GM23338 (cell line): ENCODE results near the gene PANK1. TPM values are rescaled to one million over a fixed set of nuclear protein-coding genes. Genes with fewer than 3 reads are reported as not detected.

ENCODE experiments used
- ATAC-seq: fragments of 200-7000 bp; cut with Tn5 transposase; 3 replicates; pipeline ENCODE4 v1.9.1; 2020
- DNase-seq: peaks from one replicate; pipeline ENCODE4 v3.0.0-alpha.2; 2015; ENCODE audit warnings: low spot score
- H2AFZ ChIP-seq: fragments of 200-600 bp; sonication (generic); 2 replicates; pipeline ENCODE4 v1.8.0; 2016; ENCODE audit warnings: antibody characterized with exemption, mild to moderate bottlenecking, moderate library complexity
- H3F3A ChIP-seq: fragments of 200-600 bp; sonication (generic); replicated peaks from 2 replicates; pipeline ENCODE4 v1.8.0; 2017; ENCODE audit warnings: antibody characterized with exemption, mixed run types, low read depth
- H3K27ac ChIP-seq: fragments of 200-600 bp; sonication (generic); 2 replicates; pipeline ENCODE4 v1.6.1; 2016; ENCODE audit warnings: low read depth
- H3K27me3 ChIP-seq: fragments of 200-600 bp; sonication (generic); 2 replicates; pipeline ENCODE4 v1.8.0; 2016; ENCODE audit warnings: mild to moderate bottlenecking, mixed run types, moderate library complexity; ENCODE audit not compliant: insufficient read depth
- H3K36me3 ChIP-seq: fragments of 200-600 bp; sonication (generic); 2 replicates; pipeline ENCODE4 v1.8.0; 2016; ENCODE audit warnings: mild to moderate bottlenecking; ENCODE audit not compliant: insufficient read depth
- H3K4me1 ChIP-seq: fragments of 200-600 bp; sonication (generic); 2 replicates; pipeline ENCODE4 v1.8.0; 2016; ENCODE audit warnings: mild to moderate bottlenecking, moderate library complexity; ENCODE audit not compliant: insufficient read depth
- H3K4me2 ChIP-seq: fragments of 200-600 bp; sonication (generic); 2 replicates; pipeline ENCODE4 v1.7.1; 2017; ENCODE audit warnings: mixed run types
- H3K4me3 ChIP-seq: fragments of 200-600 bp; sonication (generic); 2 replicates; pipeline ENCODE4 v1.6.1; 2016; ENCODE audit warnings: mixed run types
- H3K79me2 ChIP-seq: fragments of 200-600 bp; sonication (generic); replicated peaks from 2 replicates; pipeline ENCODE4 v1.8.0; 2017; ENCODE audit warnings: mild to moderate bottlenecking; ENCODE audit not compliant: insufficient read depth
- H3K9me2 ChIP-seq: fragments of 200-600 bp; sonication (generic); 2 replicates; pipeline ENCODE4 v1.8.0; 2017; ENCODE audit not compliant: insufficient read depth
- H4K20me1 ChIP-seq: fragments of 200-600 bp; sonication (generic); replicated peaks from 2 replicates; pipeline ENCODE4 v1.8.0; 2017; ENCODE audit warnings: mild to moderate bottlenecking; ENCODE audit not compliant: insufficient read depth
- H3K27ac Mint-ChIP-seq: 2 replicates; pipeline ENCODE4 v1.8.0; 2020; ENCODE audit warnings: inconsistent platforms, mild to moderate bottlenecking, moderate library complexity, mixed read lengths
- H3K27me3 Mint-ChIP-seq: 3 replicates; pipeline ENCODE4 v1.8.0; 2022; ENCODE audit warnings: low read depth, mild to moderate bottlenecking, moderate library complexity, mixed read lengths, inconsistent platforms; ENCODE audit not compliant: insufficient read depth, poor library complexity
- H3K36me3 Mint-ChIP-seq: 3 replicates; pipeline ENCODE4 v1.8.0; 2021; ENCODE audit warnings: low read depth, mild to moderate bottlenecking, inconsistent platforms, moderate library complexity, mixed read lengths
- H3K4me1 Mint-ChIP-seq: 3 replicates; pipeline ENCODE4 v1.8.0; 2020; ENCODE audit warnings: mild to moderate bottlenecking, inconsistent platforms, mixed read lengths
- H3K4me3 Mint-ChIP-seq: 3 replicates; pipeline ENCODE4 v1.8.0; 2021; ENCODE audit warnings: moderate library complexity, mild to moderate bottlenecking, inconsistent platforms, mixed read lengths
- H3K9me3 Mint-ChIP-seq: 3 replicates; pipeline ENCODE4 v1.8.0; 2020; ENCODE audit warnings: moderate library complexity, mild to moderate bottlenecking, inconsistent platforms, mixed read lengths
- CREB1 ChIP-seq: fragments of 250-450 bp; sonication (Bioruptor Pico); IDR thresholded peaks from 2 replicates; pipeline ENCODE4 v1.5.0; 2020; ENCODE audit warnings: low read depth, mild to moderate bottlenecking, moderate library complexity
- ETS1 ChIP-seq: IDR thresholded peaks from 2 replicates; pipeline ENCODE4 v1.6.1; 2016; ENCODE audit warnings: antibody characterized with exemption
- EZH2 ChIP-seq: fragments of 200-600 bp; sonication (generic); IDR thresholded peaks from one replicate; pipeline ENCODE4 v1.8.0; 2017; ENCODE audit warnings: antibody characterized with exemption, mild to moderate bottlenecking, low read depth; ENCODE audit not compliant: unreplicated experiment
- JUNB ChIP-seq: IDR thresholded peaks from one replicate; pipeline ENCODE4 v1.6.1; 2016; ENCODE audit warnings: antibody characterized with exemption; ENCODE audit not compliant: unreplicated experiment
- NANOG ChIP-seq: IDR thresholded peaks from 2 replicates; pipeline ENCODE4 v1.6.1; 2016; ENCODE audit warnings: antibody characterized with exemption, borderline replicate concordance
- POLR2AphosphoS5 ChIP-seq: IDR thresholded peaks from 2 replicates; pipeline ENCODE4 v1.6.1; 2016; ENCODE audit warnings: antibody characterized with exemption, low read depth
- REST ChIP-seq: IDR thresholded peaks from one replicate; pipeline ENCODE4 v1.6.1; 2018; ENCODE audit warnings: antibody characterized with exemption; ENCODE audit not compliant: unreplicated experiment
- ZNF114 ChIP-seq: fragments of 250-450 bp; sonication (Bioruptor Pico); IDR thresholded peaks from 2 replicates; pipeline ENCODE4 v1.5.0; 2020; ENCODE audit warnings: mild to moderate bottlenecking, moderate library complexity
- ZNF331 ChIP-seq: fragments of 250-450 bp; sonication (Bioruptor Pico); IDR thresholded peaks from 2 replicates; pipeline ENCODE4 v1.5.0; 2020; ENCODE audit warnings: low read depth, mild to moderate bottlenecking, moderate library complexity
- ZNF462 ChIP-seq: fragments of 250-450 bp; sonication (Bioruptor Pico); IDR thresholded peaks from 2 replicates; pipeline ENCODE4 v1.5.0; 2020; ENCODE audit warnings: mild to moderate bottlenecking, moderate library complexity
- polyA plus RNA-seq: library from polyadenylated mRNA; unstranded; fragments of >200 nt; fragmentation: Nextera tagmentation; extraction: Ambion mirVana; gene quantifications from 2 replicates; pipeline ENCODE4 v1.2.1, GENCODE V29; 2016
- total RNA-seq: library from RNA; depleted of rRNA; stranded (reverse); fragments of >200 nt; shearing (Covaris generic); gene quantifications from 2 replicates; pipeline ENCODE4 v1.2.3, GENCODE V29; 2014

PANK1 gene
- total and polyA plus RNA-seq, 2 experiments from 2014 or later = 15.2 to 44.7 TPM

GRCh38 chr10:89592539-89592938 lies 52.5 kb downstream of the PANK1 start:
- Mint-ChIP-seq H3K27ac (no peak overlapping the region), H3K9me3 (no peaks in the 10 kb centered on the region), H3K4me3 (no peak overlapping the region), H3K27me3 (no peaks in the 10 kb centered on the region), H3K36me3 (peaks cover 45% of the 10 kb centered on the region), H3K4me1 (no peaks in the 10 kb centered on the region)
- H3K9me2 ChIP-seq = no peaks in the 10 kb centered on the region
- no peak overlapping the region for H3K27ac ChIP-seq
- H3F3A ChIP-seq = no peaks in the 10 kb centered on the region
- no peaks in the 10 kb centered on the region for H3K4me1 ChIP-seq
- H3K36me3 ChIP-seq = peaks cover 18% of the 10 kb centered on the region
- H4K20me1 ChIP-seq = no peaks in the 10 kb centered on the region
- H3K4me3 ChIP-seq = no peak overlapping the region
- TF ChIP-seq CREB1 (no peak), EZH2 (no peak), POLR2AphosphoS5 (no peak)
- ATAC-seq (no peak), DNase-seq (no peak)
- H2AFZ ChIP-seq = no peak overlapping the region
- H3K27me3 ChIP-seq = no peaks in the 10 kb centered on the region
- H3K79me2 ChIP-seq = peaks cover 1% of the 10 kb centered on the region; the same call in 1 of the 2 replicates
- no peak overlapping the region for H3K4me2 ChIP-seq

- Mint-ChIP-seq H3K4me1 (no peaks in the 10 kb centered on the region), H3K4me3 (no peak overlapping the region), H3K27me3 (no peaks in the 10 kb centered on the region), H3K27ac (no peak overlapping the region), H3K36me3 (peaks cover 49% of the 10 kb centered on the region), H3K9me3 (no peaks in the 10 kb centered on the region)
- H3K79me2 ChIP-seq = no peaks in the 10 kb centered on the region
- no peaks in the 10 kb centered on the region for H3K27me3 ChIP-seq
- peaks cover 21% of the 10 kb centered on the region for H3K36me3 ChIP-seq
- H3K4me3 ChIP-seq = no peak overlapping the region
- ATAC-seq (no peak), DNase-seq (no peak)
- no peak overlapping the region for H2AFZ ChIP-seq
- no peaks in the 10 kb centered on the region for H3K4me1 ChIP-seq
- H3F3A ChIP-seq = no peaks in the 10 kb centered on the region
- no peak overlapping the region for H3K27ac ChIP-seq
- no peaks in the 10 kb centered on the region for H4K20me1 ChIP-seq
- H3K9me2 ChIP-seq = no peaks in the 10 kb centered on the region
- H3K4me2 ChIP-seq = no peak overlapping the region
- no peak for TF ChIP-seq NANOG
- no peak for TF ChIP-seq ZNF114 (CRISPR knock-in tag)
- no peak for TF ChIP-seq JUNB
- no peak for TF ChIP-seq ETS1
- TF ChIP-seq REST = no peak
- TF ChIP-seq CREB1 = no peak
- TF ChIP-seq POLR2AphosphoS5 = no peak
- TF ChIP-seq ZNF331 (CRISPR knock-in tag) = no peak
- no peak for TF ChIP-seq ZNF462 (CRISPR knock-in tag)
These were observed 53.2 kb downstream of the PANK1 start for GRCh38 chr10:89591796-89592271.
